Liver (tissue), 3 donors: ENCODE results near the gene MAPK4.
"Not testable (repeated sequence)": the region's sequence is repeated elsewhere in the genome, so short reads cannot be mapped to it uniquely, and the experiment has no call there.

Experiments
- ATF3 ChIP-seq: IDR thresholded peaks from 2 replicates; pipeline ENCODE4 v1.6.1; 2016; ENCODE audit warnings: antibody characterized with exemption
- CTCF ChIP-seq: fragments of 150-350 bp; IDR thresholded peaks from 2 replicates; pipeline ENCODE4 v1.5.1; 2017; ENCODE audit warnings: improper control_type of control experiment, low read depth, low read length; ENCODE audit not compliant: missing input control
- FOXA1 ChIP-seq: IDR thresholded peaks from 2 replicates; pipeline ENCODE4 v1.6.1; 2016; ENCODE audit warnings: antibody characterized with exemption
- RXRA ChIP-seq, 2 donors: IDR thresholded peaks; 2 replicates each; pipeline ENCODE4 v1.6.1; 2017 to 2018; ENCODE audit warnings: antibody characterized with exemption in 2 of 2, mild to moderate bottlenecking in 1 of 2
- TAF1 ChIP-seq: conservative IDR thresholded peaks from 2 replicates; pipeline ENCODE4 v1.6.1; 2016; ENCODE audit warnings: antibody characterized with exemption, mild to moderate bottlenecking
- donor health status: healthy.
- donor health status: healthy.

GRCh38 chr18:50707297-50707696 lies 147.4 kb downstream of the MAPK4 start:
- not testable (repeated sequence) for TF ChIP-seq RXRA (IDR thresholded peaks at IDR 0.05); CTCF; FOXA1; TAF1; ATF3
